HG03045 (cell line): Measurements from ENCODE around the gene SEC16A.
A peak's percentile ranks its signal among the peaks of the same experiment; 100 is the strongest.

Experiments used
- ATAC-seq: cut with Tn5 transposase; IDR thresholded peaks from one replicate; pipeline ENCODE4 v1.9.1; 2021; ENCODE audit warnings: mild to moderate bottlenecking, moderate library complexity; ENCODE audit not compliant: unreplicated experiment

The SEC16A gene, protein sequence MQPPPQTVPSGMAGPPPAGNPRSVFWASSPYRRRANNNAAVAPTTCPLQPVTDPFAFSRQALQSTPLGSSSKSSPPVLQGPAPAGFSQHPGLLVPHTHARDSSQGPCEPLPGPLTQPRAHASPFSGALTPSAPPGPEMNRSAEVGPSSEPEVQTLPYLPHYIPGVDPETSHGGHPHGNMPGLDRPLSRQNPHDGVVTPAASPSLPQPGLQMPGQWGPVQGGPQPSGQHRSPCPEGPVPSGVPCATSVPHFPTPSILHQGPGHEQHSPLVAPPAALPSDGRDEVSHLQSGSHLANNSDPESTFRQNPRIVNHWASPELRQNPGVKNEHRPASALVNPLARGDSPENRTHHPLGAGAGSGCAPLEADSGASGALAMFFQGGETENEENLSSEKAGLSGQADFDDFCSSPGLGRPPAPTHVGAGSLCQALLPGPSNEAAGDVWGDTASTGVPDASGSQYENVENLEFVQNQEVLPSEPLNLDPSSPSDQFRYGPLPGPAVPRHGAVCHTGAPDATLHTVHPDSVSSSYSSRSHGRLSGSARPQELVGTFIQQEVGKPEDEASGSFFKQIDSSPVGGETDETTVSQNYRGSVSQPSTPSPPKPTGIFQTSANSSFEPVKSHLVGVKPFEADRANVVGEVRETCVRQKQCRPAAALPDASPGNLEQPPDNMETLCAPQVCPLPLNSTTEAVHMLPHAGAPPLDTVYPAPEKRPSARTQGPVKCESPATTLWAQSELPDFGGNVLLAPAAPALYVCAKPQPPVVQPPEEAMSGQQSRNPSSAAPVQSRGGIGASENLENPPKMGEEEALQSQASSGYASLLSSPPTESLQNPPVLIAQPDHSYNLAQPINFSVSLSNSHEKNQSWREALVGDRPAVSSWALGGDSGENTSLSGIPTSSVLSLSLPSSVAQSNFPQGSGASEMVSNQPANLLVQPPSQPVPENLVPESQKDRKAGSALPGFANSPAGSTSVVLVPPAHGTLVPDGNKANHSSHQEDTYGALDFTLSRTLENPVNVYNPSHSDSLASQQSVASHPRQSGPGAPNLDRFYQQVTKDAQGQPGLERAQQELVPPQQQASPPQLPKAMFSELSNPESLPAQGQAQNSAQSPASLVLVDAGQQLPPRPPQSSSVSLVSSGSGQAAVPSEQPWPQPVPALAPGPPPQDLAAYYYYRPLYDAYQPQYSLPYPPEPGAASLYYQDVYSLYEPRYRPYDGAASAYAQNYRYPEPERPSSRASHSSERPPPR (N-terminal part only)

DNA sequence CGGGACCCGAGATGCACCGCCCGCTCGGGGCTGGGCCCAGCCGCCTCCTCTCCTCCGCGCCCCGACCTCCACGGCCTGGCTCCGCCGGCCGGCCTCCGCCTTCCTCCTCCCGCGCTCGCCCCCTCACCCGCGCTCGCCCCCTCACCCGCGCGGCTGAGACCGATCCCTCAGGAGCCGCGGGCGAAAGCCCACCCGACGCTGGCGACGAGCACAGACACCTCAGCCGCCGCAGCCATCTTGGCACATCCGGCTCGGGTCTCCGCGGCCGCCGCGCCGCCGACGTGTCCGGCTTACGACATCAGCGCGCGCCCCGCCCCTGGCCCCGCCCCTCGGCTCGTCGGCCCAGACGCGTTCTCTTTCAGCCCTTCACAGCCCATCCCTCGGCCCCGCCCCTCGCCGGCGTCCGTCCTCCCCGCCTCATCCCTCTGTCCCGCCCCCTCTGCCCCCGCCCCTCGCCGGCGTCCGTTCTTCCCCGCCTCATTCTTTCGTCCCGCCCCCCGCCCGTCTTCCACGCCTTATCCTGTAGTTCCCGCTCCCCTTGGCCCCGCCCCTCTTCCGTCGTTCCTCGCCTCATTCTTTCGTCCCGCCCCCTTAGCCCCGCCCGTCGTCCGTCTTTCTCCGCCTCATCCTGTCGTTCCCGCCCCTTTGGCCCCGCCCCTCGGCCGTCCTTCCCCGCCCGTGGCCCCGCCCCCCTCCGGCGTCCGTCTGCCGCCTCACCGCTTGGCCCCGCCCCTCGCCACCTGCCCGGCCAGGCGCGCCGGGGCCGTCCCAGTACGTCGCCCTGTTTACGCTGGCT, at the start of gene SEC16A:
TSS of gene SEC16A (minus strand) at position 248 of the 796 bp plus-strand sequence. CDS start 5,425 bp downstream, outside the sequence.
- peak; percentile 58 for ATAC-seq

DNA sequence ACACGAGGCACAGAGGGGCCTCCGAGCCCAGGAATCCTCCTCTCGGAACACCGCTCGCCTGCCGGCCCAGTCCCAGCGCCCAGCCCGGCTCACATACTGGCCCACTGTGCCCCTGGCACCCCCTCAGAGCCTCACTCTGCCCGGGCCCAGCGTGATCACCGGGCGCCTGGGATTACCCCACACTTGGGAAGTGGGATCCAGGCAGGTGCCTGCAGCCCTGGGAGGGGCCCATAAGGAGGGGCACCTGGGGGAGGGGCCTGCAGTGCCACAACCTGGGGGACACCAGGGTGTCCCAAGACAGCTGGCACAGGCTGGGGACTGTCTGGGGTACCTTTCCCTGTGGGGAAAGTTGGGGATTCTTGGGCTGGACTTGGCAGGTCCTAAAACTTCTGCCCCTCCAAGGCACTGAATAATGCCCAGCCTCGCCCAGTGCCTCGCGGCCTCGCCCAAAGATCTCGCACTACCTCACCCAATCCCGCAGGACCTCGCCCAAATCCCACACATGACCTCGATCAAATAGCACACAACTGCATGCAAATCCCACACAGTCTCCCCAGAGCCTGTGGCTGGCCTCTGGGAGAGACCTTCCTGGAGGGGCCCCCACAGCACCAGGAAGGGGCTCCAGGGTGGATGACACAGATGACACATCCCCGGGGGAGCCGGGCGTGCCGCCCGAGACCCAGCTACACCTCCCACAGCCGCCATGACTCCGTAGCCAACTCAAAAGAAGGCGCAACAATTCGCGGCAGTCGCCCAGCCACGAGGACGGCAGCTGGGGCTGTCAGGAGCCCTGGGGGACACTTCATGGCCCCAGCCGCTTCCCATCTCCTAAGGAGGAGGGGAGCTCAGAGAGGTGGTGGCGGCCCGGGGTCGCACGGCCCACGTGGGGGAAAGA, 49.3 kb upstream of the SEC16A start:
- no peak for ATAC-seq

DNA sequence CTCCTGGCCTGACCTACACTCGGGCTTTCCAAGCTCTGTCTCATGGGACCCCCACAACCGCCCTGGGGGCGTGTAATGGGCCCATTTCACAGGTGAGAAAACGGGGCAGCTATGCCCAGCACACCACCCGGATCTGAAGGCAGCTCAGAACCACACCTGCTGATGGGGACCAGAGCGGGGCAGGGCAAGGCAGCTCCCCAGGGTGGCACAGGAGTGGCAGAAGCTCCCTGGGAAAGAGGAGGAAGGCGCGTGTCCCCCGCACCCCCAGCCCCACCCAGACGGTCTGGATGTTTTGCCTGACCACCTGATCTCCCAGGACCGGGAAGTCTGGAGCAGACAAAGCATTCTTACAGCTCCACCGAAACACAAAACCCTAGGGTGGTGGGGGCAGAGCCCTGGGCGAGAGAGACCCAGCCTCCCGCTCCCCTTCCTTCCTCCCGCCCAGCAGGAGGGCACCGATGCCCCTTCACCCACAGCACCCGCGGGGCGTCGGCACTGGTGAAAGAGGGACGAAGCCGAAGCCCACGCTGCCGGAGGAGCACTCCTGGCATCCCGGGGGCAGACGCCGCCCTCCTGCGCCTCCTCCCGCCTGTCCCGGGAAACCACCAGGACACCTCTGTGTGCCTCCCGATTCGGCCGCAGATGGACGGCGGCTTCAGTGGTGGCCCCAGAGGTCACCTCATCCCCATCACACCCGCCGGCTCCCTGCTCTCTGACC, 48.5 kb upstream of the SEC16A start:
- ATAC-seq: no peak

DNA sequence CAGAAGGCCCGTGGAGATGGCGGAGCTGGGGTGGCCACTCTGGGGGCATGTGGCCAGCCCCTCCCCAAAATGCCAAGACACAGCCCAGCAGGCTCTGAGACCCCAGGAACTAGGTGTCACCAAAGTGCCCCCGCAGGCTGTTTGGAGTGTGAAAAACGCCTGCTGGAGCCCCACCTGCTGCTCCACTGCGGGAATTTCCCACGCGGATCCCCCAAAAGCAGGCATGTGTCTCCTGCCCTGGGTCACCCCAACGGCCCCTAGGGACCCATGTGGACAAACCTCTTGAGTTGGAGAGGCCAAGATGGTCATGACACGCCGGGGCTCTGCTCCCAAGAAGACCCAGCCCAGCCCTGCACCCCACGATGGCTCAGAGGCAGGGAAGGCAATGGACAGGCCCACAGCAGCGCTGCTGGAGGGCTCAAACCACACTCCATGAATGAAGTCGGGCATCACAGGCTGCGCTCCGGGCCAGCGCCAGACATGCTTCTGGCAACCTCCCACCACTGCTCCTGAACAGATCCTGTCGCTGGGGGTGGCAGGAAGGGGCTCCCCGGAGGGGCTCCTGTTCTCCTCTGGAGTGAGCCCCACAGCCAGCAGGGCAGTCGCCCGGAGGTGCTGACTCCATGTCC, 47.7 kb upstream of the SEC16A start:
- ATAC-seq: no peak

DNA sequence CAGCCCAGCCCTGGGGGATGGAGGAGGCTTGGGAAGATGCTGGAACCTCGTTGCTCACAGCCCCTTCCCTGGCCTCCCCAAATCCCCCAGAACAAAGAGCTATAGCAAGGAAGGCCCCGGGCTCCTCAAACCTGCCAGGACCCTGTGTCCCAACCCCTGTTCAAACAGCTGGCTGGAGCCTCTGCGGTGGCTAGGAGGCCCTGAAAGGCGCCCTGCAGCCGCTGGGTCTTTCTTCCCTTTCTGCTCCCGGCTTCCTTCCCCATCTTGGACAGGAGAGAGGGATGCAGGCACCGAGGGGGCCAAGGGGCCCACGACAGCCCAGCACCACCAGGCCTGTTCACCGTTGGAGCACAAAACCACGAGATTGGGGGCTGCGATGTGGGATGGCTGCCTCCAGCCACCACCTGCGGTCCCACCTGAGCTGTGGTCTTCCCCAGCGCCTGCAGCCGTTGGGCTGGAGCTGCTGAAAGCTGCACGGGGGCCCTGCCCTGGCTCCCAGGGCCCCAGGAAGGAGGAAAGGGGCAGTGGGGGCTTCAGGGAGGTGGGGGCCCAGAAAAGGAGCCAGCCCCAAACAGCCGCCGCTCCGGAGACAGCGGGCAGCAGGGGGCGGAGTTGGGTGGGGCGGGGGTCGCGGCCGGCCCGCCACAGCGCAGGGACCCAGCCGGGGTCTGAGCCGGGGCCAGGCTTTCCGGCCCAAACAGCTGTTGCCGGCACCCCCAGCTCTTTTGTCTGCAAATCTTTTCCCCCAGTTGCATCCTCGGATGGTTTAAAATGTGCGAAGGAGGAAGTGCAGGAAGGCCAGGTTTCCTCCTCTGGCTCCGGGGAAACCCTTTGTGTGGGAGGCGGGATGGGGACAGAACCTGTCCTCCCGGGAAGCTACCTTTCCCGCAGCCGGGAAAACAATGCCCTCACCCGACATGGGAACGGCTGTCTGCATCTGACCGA, 46.9 kb upstream of the SEC16A start:
- ATAC-seq: no peak

DNA sequence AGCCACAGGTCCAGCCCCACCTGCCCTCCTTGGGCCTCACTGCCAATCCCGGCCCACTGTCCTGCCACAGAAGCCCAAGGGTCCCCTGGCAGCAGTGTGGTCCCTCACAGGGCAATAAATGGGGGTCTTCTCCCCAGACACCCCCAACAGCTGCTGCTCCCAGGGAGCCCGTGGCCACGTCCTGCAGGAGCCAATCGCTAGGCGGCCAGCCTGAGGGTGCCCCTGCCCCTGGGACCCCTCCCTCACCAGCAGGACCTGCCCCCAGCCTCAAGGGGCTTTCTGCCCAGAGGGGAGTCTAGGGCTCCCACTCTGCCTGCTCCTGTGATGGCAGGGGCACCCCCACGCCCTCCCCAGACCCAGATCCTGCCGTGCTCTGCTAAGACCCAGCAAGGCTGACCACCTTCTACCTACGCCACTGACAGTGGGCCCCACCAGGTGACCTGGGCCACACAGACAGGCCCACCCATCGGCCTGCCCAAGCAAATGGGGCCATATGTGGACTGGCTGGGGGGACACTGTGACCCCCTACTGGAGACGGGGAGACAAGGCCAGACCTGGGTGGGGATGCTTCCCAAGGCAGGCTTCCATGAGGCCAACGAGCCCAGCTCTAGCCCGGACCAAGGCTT, 46.0 kb upstream of the SEC16A start:
- ATAC-seq: no peak

DNA sequence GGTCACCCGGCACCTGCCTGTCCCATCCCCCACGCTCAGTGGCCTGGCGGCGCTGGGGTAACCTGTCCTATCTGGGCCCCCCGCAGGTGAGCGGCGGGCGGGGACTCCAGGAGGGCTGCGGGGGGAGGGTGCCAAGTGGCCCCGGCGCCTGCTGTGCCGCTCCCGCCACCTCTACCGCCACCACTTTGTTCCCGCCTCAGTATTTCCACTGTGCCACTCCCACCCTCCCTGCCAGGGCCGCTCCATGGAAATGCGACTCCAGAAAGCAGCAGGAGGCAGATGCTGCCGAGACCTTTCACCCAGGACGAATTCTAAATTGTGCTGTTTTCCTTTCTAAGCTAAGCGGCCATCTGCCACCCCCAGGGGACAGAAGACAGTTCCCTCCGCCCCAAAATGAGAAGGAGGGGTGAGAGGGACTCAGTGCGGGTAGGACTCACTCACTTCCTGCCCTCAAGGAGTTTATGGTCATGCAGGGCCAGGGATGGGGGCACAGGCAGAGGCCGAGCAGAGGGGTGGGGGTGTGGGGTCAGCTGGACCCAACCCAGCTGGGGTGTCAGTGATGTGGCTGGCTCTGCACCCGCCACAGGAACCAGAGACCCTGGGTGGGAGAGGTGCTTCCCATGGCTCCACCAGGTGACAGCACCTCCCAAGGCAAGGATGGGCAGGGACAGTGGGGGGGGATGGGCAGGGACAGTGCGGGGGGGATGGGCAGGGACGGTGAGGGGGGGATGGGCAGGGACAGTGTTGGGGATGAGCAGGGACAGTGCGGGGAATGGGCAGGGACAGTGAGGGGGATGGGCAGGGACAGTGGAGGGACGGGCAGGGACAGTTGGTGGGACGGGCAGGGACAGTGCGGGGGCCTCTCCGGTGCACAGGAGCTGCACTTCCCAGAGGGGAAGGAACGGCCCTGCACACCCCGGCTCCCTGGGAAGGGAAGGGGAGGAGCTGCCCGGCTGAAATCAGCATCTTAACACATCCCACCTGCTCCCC, 45.2 kb upstream of the SEC16A start:
- ATAC-seq: no peak

DNA sequence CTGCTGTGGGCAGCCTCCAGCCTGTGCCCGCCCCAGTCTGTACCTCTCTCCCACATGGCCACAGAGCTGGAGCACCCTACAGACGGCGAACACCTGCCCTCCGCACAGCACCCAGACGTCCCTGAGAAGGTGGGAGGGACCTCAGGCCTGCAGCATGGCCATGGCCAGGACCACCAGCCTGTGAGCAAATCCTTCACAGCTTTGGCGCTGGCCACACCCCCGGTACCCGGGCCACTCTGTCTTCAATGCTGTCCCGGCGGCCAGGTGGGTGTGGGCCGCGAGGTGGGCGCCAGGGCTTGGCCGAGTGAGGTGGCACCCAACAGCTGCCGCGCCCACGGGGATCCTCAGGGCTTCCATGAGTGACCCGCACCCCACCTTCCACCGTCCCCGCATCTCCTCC, 44.3 kb upstream of the SEC16A start:
- ATAC-seq: no peak

DNA sequence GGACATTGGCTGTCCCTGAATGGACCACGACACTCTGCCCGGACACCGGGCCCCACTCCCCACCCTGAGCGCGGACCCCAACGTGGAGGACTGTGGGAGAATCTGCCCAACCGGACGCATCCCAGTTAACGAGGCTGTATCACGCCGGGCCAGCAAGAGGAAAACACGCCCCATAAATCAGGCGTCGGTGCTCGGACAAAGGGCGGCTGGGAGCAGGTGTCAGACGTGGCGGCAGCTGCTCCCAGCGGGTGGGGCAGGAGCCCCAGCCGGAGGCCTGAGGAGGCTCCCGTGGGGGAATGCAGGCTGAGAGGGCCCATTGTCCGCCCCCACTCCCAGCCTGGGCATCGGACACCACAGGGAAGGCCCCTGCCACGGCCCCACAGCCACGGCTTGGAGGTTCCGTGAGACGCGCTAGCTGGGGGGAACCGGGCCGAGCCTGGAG, 43.8 kb upstream of the SEC16A start:
- no peak for ATAC-seq

DNA sequence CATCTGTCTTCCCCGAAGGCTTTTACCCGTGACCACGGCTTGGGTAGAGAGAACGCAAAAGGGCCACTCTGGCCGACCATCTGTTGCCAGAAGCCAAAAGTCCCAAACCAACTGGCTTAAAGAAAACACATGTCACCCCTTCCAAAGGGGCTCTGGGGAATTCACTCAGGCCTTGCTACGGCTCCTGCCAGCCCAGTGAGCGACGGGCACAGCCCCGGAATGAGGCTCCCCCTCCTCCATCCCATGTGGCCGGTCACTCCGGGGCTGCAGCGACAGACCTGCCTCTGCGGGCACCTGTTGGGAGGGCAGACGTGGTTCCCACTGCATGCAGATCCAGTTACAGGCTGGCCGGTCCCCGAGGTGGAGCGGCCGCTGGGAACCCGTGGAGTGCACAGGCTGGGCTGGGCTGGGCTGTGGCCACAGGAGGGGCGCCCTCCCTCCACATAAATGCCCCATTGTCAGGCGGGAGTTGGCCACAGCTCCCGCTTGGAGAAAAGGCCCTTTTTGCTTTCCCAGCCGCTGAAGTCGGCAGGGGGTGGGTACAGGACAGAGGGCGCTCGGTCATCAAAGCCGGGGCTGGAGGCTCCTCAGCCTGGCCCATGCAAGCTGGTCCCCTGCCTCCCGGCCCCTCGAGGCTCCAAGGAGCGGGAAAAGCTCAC, 43.1 kb upstream of the SEC16A start:
- ATAC-seq: no peak

DNA sequence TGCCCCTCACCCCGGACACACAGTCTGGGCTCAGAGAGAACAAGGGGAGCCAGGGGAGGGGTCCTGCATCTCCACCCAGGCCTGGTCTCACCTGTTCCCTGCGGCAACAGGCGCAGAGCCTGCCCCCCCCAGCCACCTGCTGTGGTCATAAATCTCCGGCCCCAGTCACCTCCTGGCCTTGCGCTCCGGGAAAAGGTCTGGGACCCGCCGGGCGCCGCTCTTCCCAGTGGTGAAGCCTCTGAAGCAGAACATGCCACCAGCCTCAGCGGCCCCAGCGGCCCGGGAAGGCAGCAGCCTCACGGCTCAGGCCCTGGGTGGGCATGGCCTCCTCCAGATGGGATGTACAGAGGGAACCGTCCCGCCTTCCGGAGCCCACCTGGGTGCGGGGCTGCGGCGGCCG, 42.4 kb upstream of the SEC16A start:
- ATAC-seq: no peak

DNA sequence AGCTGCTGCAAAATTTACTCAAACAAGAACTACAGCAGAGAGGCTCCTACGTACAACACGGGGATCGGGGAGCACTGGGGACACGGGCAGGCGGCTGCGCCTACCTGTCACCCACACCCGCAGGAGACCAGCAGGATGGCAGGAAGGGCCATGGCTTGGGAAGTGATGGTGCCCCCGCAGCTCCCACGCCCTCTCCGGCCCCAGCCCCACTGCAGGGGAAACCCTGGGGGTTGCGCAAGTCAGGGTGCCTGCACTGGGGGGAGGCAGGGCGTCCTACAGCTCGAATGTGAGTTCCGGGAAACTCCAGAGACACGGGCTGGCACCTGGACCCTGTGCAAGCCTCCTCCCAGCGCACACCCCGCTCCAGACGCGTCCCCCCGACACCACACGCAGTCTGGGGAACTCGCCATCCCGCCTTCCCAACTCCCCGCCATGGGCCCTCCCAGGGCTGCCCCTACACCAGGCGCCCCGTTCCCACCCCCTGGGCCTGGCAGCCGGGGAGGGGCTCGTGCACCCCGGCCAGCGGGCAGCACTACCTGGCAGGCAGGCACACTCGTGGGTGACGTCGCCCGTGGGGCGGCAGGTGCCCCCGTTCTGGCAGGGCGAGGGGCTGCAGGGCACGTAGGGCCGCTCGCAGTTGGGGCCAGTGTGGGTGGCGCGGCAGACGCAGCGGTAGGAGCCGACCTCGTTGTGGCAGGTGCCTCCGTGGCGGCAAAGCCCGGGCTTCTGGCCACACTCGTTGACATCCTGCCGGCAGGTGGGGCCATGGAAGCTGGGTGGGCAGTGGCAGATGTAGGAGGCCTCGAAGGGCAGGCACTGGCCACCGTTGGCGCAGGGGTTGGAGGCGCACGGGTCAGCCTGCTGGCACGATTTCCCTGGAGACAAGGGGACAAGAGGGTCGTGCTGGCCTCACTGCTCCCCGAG, 39.7 kb upstream of the SEC16A start:
- no peak for ATAC-seq

DNA sequence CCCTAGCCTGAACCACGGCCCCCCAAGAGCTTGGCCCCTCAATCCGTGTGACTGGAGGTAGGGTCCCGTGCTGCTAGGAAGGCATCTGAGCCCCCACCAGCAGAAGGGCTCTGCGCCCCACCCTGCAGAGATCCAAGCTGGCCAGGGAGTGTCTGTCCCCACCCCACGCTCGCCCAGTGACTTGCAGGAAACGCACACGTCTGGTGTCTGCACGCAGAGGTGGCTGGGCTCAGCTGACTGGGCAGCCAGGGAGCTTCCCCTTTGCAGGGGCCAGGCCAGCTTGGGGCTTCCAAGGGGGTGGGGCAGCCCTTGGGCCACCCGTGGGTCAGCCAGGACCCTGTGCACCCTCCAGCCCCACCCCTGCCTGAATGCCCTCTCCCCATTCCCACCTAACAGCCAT, 38.7 kb upstream of the SEC16A start:
- no peak for ATAC-seq

DNA sequence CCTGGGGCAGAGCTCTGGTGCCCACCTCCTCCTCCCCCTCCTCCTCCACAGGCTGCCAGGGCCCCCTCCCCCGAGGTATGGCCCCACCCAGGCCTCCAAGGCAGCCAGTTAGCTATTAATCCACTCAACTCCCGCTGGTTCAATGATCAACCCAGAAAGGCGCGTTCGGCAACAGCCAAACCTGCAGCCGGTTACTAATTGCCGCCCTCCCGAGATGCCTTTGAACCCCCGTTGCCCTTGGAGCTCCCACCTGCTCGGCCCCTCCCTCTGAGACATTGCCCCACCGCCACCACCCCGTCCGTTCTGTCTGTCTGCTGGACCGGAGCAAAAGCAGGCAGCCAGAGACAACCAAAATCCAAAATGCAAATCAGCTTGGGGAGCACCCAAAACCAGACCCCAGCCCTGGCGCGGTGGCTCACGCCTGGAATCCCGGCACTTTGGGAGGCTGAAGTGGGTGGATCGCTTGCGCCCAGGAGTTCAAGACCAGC, 37.3 kb upstream of the SEC16A start:
- no peak for ATAC-seq
